NCI-H1417 treated with DMSO at 0.1 percent for 48 hours (cell line): ENCODE data around the gene APPBP2.

Experiments used
- DNase-seq: peaks from one replicate; lab custom pipeline; 2025; lab: John Stamatoyannopoulos, UW

APPBP2 gene

DNA sequence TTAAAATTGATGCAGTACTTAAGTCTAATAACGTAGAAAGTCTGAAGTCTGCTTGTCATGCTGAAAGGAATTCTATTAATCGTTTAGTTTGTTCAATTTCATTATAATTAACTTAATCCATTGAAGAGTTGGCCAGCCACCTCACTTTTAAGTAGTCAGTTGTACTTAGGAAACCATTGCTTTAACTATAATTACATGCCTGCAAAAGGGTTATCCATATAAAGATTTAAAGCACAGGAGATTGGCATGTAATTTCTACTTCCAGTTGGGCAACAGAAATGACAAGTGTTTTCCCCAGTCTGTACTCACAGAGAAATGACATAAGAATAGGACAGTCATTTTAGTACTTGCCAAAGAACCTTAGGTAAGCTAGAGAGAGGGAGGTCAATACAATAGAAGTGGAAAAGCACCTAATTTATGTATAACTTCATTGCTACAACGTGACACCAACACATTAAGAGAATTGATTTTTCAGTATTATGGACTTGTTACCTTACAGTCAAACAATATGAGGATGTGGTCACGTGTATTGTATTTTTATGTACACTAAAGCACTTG, 130.5 kb downstream of the APPBP2 start:
- no peak for DNase-seq

DNA sequence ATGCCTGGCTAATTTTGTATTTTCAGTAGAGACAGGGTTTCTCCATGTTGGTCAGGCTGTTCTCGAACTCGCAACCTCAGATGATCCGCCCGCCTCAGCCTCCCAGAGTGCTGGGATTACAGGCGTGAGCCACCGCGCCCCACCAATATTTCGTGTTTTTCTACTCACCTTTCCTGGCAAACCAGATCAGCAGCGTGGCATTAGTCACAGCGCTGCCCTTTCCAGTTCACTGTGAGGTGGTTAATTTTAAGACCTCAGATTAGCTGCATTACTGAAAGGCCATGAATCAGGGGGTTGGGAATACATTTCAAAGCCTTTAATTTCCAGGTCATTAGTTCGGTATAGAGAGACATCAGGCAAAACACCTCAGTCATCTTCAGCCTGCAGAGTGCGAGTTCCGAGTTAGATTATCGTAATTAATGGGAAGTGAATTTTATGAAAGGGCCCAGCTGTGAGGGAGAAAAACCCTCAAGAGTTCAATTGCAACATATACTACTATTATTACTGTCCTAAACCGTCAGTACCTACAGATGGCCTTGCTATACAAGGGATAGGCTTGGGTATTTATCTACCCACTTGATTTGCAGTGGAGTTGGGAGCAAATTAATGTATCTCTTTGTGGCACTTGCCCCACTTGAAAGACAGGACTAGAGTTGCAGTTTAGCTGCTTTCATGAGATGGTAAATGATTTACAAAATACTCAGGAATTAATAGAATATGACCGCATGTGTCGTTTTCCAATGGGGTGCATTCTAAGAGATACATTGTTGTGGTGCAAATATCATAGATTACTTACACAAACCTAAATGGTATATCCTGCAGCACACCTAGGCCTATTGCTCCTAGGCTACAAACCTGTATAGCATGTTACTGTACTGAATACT, 132.0 kb downstream of the APPBP2 start:
- DNase-seq: no peak
